ENCODE data around the gene ANXA11.

The ANXA11 gene

GRCh38 chr10:80108576-80109239, 96.6 kb downstream of the ANXA11 start:
- TF ChIP-seq, protein P1, sequence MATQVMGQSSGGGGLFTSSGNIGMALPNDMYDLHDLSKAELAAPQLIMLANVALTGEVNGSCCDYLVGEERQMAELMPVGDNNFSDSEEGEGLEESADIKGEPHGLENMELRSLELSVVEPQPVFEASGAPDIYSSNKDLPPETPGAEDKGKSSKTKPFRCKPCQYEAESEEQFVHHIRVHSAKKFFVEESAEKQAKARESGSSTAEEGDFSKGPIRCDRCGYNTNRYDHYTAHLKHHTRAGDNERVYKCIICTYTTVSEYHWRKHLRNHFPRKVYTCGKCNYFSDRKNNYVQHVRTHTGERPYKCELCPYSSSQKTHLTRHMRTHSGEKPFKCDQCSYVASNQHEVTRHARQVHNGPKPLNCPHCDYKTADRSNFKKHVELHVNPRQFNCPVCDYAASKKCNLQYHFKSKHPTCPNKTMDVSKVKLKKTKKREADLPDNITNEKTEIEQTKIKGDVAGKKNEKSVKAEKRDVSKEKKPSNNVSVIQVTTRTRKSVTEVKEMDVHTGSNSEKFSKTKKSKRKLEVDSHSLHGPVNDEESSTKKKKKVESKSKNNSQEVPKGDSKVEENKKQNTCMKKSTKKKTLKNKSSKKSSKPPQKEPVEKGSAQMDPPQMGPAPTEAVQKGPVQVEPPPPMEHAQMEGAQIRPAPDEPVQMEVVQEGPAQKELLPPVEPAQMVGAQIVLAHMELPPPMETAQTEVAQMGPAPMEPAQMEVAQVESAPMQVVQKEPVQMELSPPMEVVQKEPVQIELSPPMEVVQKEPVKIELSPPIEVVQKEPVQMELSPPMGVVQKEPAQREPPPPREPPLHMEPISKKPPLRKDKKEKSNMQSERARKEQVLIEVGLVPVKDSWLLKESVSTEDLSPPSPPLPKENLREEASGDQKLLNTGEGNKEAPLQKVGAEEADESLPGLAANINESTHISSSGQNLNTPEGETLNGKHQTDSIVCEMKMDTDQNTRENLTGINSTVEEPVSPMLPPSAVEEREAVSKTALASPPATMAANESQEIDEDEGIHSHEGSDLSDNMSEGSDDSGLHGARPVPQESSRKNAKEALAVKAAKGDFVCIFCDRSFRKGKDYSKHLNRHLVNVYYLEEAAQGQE (IDR thresholded peaks at IDR 0.05; ENCODE audit: insufficient read depth in 1 of 2, low read depth in 2 of 2, low read length in 2 of 2), result no peak
- TF ChIP-seq FOXP2 (optimal IDR thresholded peaks at IDR 0.05; ENCODE audit: borderline replicate concordance, extremely low read depth, extremely low read length, insufficient read depth) (no peak), POLR2AphosphoS5 (IDR thresholded peaks at IDR 0.05; ENCODE audit: low read depth, low read length) (no peak), TAF1 (IDR thresholded peaks at IDR 0.05; ENCODE audit: borderline replicate concordance, insufficient read depth, low read length) (no peak), SIN3A (IDR thresholded peaks at IDR 0.05; ENCODE audit: borderline replicate concordance, insufficient read depth, low read length) (no peak)

- TF ChIP-seq POLR2AphosphoS5 (IDR thresholded peaks at IDR 0.05; ENCODE audit: low read depth, low read length), result no peak
- TF ChIP-seq TAF1 (IDR thresholded peaks at IDR 0.05; ENCODE audit: borderline replicate concordance, insufficient read depth, low read length), result no peak
- no peak for TF ChIP-seq FOXP2 (optimal IDR thresholded peaks at IDR 0.05; ENCODE audit: borderline replicate concordance, extremely low read depth, extremely low read length, insufficient read depth)
- no peak for TF ChIP-seq SIN3A (IDR thresholded peaks at IDR 0.05; ENCODE audit: borderline replicate concordance, insufficient read depth, low read length)
- TF ChIP-seq, protein P1 (IDR thresholded peaks at IDR 0.05; ENCODE audit: insufficient read depth in 1 of 2, low read depth in 2 of 2, low read length in 2 of 2), result no peak
Observed at GRCh38 chr10:80104066-80104926, 101.0 kb downstream of the ANXA11 start.

Data from PFSK-1 (cell line).